Astrocyte (in vitro differentiated cells and primary cell): ENCODE data around the gene ERBB2.

Experiments
- CTCF ChIP-seq: IDR thresholded peaks from 2 replicates; pipeline ENCODE4 v1.5.1; 2011; ENCODE audit warnings: low read depth, mild to moderate bottlenecking, inconsistent platforms, low read length, moderate library complexity; ENCODE audit not compliant: insufficient read depth
- EZH2 ChIP-seq: IDR thresholded peaks from 2 replicates; pipeline ENCODE4 v1.6.1; 2012; ENCODE audit warnings: mild to moderate bottlenecking, low read length, inconsistent platforms; ENCODE audit not compliant: insufficient read depth

GRCh38 chr17:39683295-39683939 is 16.4 kb upstream of the ERBB2 start:
- no peak for TF ChIP-seq CTCF
- TF ChIP-seq EZH2, result no peak
